Neural progenitor cell (in vitro differentiated cells): ENCODE measurements around the gene EXOC4. TPM values are rescaled to one million over a fixed set of nuclear protein-coding genes. Genes with fewer than 3 reads are reported as not detected.

ENCODE experiments used
- DNase-seq: peaks from one replicate; pipeline ENCODE4 v3.0.0-alpha.2; 2016; ENCODE audit warnings: low spot score
- H2AFZ ChIP-seq: fragments of 200-600 bp; sonication (generic); replicated peaks from 2 replicates; pipeline ENCODE4 v1.6.1; 2016; ENCODE audit warnings: antibody characterized with exemption
- H3F3A ChIP-seq: fragments of 200-600 bp; sonication (generic); 2 replicates; pipeline ENCODE4 v1.6.1; 2016; ENCODE audit warnings: antibody characterized with exemption, low read depth
- H3K27ac ChIP-seq: fragments of 200-600 bp; sonication (generic); 2 replicates; pipeline ENCODE4 v1.5.1; 2016; ENCODE audit warnings: mild to moderate bottlenecking
- H3K27me3 ChIP-seq: fragments of 200-600 bp; sonication (generic); 2 replicates; pipeline ENCODE4 v1.6.1; 2016; ENCODE audit warnings: mild to moderate bottlenecking, moderate library complexity
- H3K36me3 ChIP-seq: fragments of 200-600 bp; sonication (generic); 2 replicates; pipeline ENCODE4 v1.5.1; 2016
- H3K4me1 ChIP-seq: fragments of 200-600 bp; sonication (generic); 2 replicates; pipeline ENCODE4 v1.6.1; 2016; ENCODE audit warnings: mixed run types
- H3K4me2 ChIP-seq: fragments of 200-600 bp; sonication (generic); 2 replicates; pipeline ENCODE4 v1.6.1; 2016
- H3K4me3 ChIP-seq: fragments of 200-600 bp; sonication (generic); 2 replicates; pipeline ENCODE4 v1.5.1; 2016
- H3K79me2 ChIP-seq: fragments of 200-600 bp; sonication (generic); 2 replicates; pipeline ENCODE4 v1.6.1; 2016; ENCODE audit warnings: low read depth
- H3K9ac ChIP-seq: fragments of 200-600 bp; sonication (generic); 2 replicates; pipeline ENCODE4 v1.6.1; 2016
- H3K9me3 ChIP-seq: fragments of 200-600 bp; sonication (generic); 2 replicates; pipeline ENCODE4 v1.5.1; 2016; ENCODE audit warnings: low read depth
- H4K20me1 ChIP-seq: fragments of 200-600 bp; sonication (generic); 2 replicates; pipeline ENCODE4 v1.6.1; 2016; ENCODE audit warnings: low read depth
- H3K27ac Mint-ChIP-seq: 3 replicates; pipeline ENCODE4 v1.8.0; 2021; ENCODE audit warnings: mixed read lengths
- H3K27me3 Mint-ChIP-seq: 2 replicates; pipeline ENCODE4 v1.8.0; 2022; ENCODE audit warnings: low read depth, mild to moderate bottlenecking, inconsistent platforms, moderate library complexity, mixed read lengths; ENCODE audit not compliant: insufficient read depth
- H3K36me3 Mint-ChIP-seq: 3 replicates; pipeline ENCODE4 v1.8.0; 2021; ENCODE audit warnings: mixed read lengths
- H3K4me1 Mint-ChIP-seq: 3 replicates; pipeline ENCODE4 v1.8.0; 2021; ENCODE audit warnings: mixed read lengths
- H3K4me3 Mint-ChIP-seq: 3 replicates; pipeline ENCODE4 v1.8.0; 2021; ENCODE audit warnings: mild to moderate bottlenecking, moderate library complexity, mixed read lengths
- H3K9me3 Mint-ChIP-seq: 3 replicates; pipeline ENCODE4 v1.8.0; 2020; ENCODE audit warnings: mixed read lengths
- CTCF ChIP-seq: fragments of 200-600 bp; sonication (generic); IDR thresholded peaks from 2 replicates; pipeline ENCODE4 v1.5.1; 2017; ENCODE audit warnings: antibody characterized with exemption, mild to moderate bottlenecking
- EZH2 ChIP-seq: fragments of 200-600 bp; sonication (generic); IDR thresholded peaks from 2 replicates; pipeline ENCODE4 v1.6.1; 2017; ENCODE audit warnings: antibody characterized with exemption, mild to moderate bottlenecking, moderate library complexity
- EZH2phosphoT487 ChIP-seq: fragments of 200-600 bp; sonication (generic); IDR thresholded peaks from 2 replicates; pipeline ENCODE4 v1.6.1; 2017; ENCODE audit warnings: antibody characterized with exemption
- total RNA-seq: library from RNA; depleted of rRNA; stranded (reverse); fragments of >200 nt; gene quantifications from 2 replicates; pipeline ENCODE4 v1.2.3, GENCODE V29; 2015; ENCODE audit warnings: low replicate concordance

Gene EXOC4
- total RNA-seq, 1 donor from 2014 or later: 129 TPM

GRCh38 chr7:133812877-133813276 lies 560.0 kb downstream of the EXOC4 start:
- H3K9me3 Mint-ChIP-seq: no peaks in the 10 kb centered on the region
- no peak overlapping the region for H2AFZ ChIP-seq
- peaks cover 6% of the 10 kb centered on the region for H3K4me1 Mint-ChIP-seq
- H3F3A ChIP-seq: no peaks in the 10 kb centered on the region
- H3K4me3 ChIP-seq: no peak overlapping the region
- no peak for DNase-seq
- no peaks in the 10 kb centered on the region for H3K4me1 ChIP-seq
- no peak overlapping the region for H3K27ac Mint-ChIP-seq
- no peak overlapping the region for H3K4me2 ChIP-seq
- no peaks in the 10 kb centered on the region for H3K79me2 ChIP-seq
- H3K27me3 ChIP-seq: no peaks in the 10 kb centered on the region
- H3K36me3 Mint-ChIP-seq: no peaks in the 10 kb centered on the region
- no peak for TF ChIP-seq CTCF
- TF ChIP-seq EZH2: no peak
- H4K20me1 ChIP-seq: no peaks in the 10 kb centered on the region
- H3K9me3 ChIP-seq: no peaks in the 10 kb centered on the region
- H3K27ac ChIP-seq: no peak overlapping the region
- peaks cover under 1% of the 10 kb centered on the region for H3K36me3 ChIP-seq
- no peak overlapping the region for H3K9ac ChIP-seq
- H3K27me3 Mint-ChIP-seq: no peaks in the 10 kb centered on the region
- H3K4me3 Mint-ChIP-seq: no peak overlapping the region

- Histone ChIP-seq H2AFZ (no peak overlapping the region), H3K36me3 (peaks cover 4% of the 10 kb centered on the region), H3K79me2 (no peaks in the 10 kb centered on the region), H3K4me2 (no peak overlapping the region), H3K27ac (no peak overlapping the region), H3K4me3 (no peak overlapping the region), H4K20me1 (no peaks in the 10 kb centered on the region), H3K9me3 (no peaks in the 10 kb centered on the region), H3K27me3 (no peaks in the 10 kb centered on the region), H3K9ac (no peak overlapping the region), H3K4me1 (no peaks in the 10 kb centered on the region), H3F3A (no peaks in the 10 kb centered on the region)
- no peaks in the 10 kb centered on the region for H3K9me3 Mint-ChIP-seq
- no peak overlapping the region for H3K4me3 Mint-ChIP-seq
- H3K27me3 Mint-ChIP-seq: no peaks in the 10 kb centered on the region
- no peaks in the 10 kb centered on the region for H3K36me3 Mint-ChIP-seq
- H3K27ac Mint-ChIP-seq: no peak overlapping the region
- no peak for DNase-seq
- TF ChIP-seq EZH2: no peak
- no peak for TF ChIP-seq EZH2phosphoT487
- no peak for TF ChIP-seq CTCF
- peaks cover 6% of the 10 kb centered on the region for H3K4me1 Mint-ChIP-seq
These were observed 562.8 kb downstream of the EXOC4 start for GRCh38 chr7:133815611-133816210.

GRCh38 chr7:133819695-133820094 lies 566.8 kb downstream of the EXOC4 start:
- Mint-ChIP-seq H3K9me3 (no peaks in the 10 kb centered on the region), H3K4me1 (no peaks in the 10 kb centered on the region), H3K36me3 (no peaks in the 10 kb centered on the region), H3K4me3 (no peak overlapping the region), H3K27me3 (no peaks in the 10 kb centered on the region), H3K27ac (no peak overlapping the region)
- H3K36me3 ChIP-seq: peaks cover 4% of the 10 kb centered on the region
- no peaks in the 10 kb centered on the region for H3K4me1 ChIP-seq
- H3K4me2 ChIP-seq: no peak overlapping the region
- H3K27ac ChIP-seq: no peak overlapping the region
- H3K27me3 ChIP-seq: no peaks in the 10 kb centered on the region
- no peaks in the 10 kb centered on the region for H4K20me1 ChIP-seq
- DNase-seq: no peak
- H3K79me2 ChIP-seq: no peaks in the 10 kb centered on the region
- no peak for TF ChIP-seq CTCF
- TF ChIP-seq EZH2: no peak
- TF ChIP-seq EZH2phosphoT487: no peak
- no peaks in the 10 kb centered on the region for H3K9me3 ChIP-seq
- H2AFZ ChIP-seq: no peak overlapping the region
- H3F3A ChIP-seq: no peaks in the 10 kb centered on the region
- no peak overlapping the region for H3K4me3 ChIP-seq
- no peak overlapping the region for H3K9ac ChIP-seq
